Keratinocyte (primary cell): ENCODE data around the gene PAIP1.

ENCODE experiments used
- CTCF ChIP-seq, 3 experiments: IDR thresholded peaks in 1 of 3; conservative IDR thresholded peaks in 1 of 3; optimal IDR thresholded peaks in 1 of 3; 2 replicates in 2 of 3; 3 replicates in 1 of 3; pipeline versions ENCODE3 to v1.5.1; 2011; ENCODE audit warnings: low read length in 3 of 3, mild to moderate bottlenecking in 3 of 3, moderate library complexity in 2 of 3, control low read depth in 1 of 3, inconsistent platforms in 1 of 3; ENCODE audit not compliant: insufficient read depth in 2 of 3; ENCODE audit errors: extremely low read depth in 1 of 3
- EZH2 ChIP-seq: IDR thresholded peaks from one replicate; pipeline ENCODE4 v1.6.1; 2012; ENCODE audit warnings: inconsistent platforms, mild to moderate bottlenecking, low read length, moderate library complexity

- no peak for TF ChIP-seq CTCF (optimal IDR thresholded peaks at IDR 0.05 in 1 of 3, IDR thresholded peaks at IDR 0.05 in 1 of 3, conservative IDR thresholded peaks at IDR 0.05 in 1 of 3; ENCODE audit: extremely low read depth in 1 of 3, insufficient read depth in 2 of 3, low read length in 3 of 3)
- no peak for TF ChIP-seq EZH2
Observed at GRCh38 chr5:43533646-43534045, 23.2 kb downstream of the PAIP1 start.
